Erythroblast (primary cell): ENCODE measurements around the gene AIPL1.

ENCODE experiments used
- DNase-seq, 2 experiments: peaks; one replicate each; lab custom pipeline; 2025; lab: John Stamatoyannopoulos, UW
- GATA1 ChIP-seq: IDR thresholded peaks from 2 replicates; pipeline ENCODE4 v1.6.1; 2011; ENCODE audit warnings: low read depth, mild to moderate bottlenecking, control low read depth, low read length, moderate library complexity
- POLR2A ChIP-seq: IDR thresholded peaks from 2 replicates; pipeline ENCODE4 v1.6.1; 2011; ENCODE audit warnings: mild to moderate bottlenecking, low read length

AIPL1 gene

DNA sequence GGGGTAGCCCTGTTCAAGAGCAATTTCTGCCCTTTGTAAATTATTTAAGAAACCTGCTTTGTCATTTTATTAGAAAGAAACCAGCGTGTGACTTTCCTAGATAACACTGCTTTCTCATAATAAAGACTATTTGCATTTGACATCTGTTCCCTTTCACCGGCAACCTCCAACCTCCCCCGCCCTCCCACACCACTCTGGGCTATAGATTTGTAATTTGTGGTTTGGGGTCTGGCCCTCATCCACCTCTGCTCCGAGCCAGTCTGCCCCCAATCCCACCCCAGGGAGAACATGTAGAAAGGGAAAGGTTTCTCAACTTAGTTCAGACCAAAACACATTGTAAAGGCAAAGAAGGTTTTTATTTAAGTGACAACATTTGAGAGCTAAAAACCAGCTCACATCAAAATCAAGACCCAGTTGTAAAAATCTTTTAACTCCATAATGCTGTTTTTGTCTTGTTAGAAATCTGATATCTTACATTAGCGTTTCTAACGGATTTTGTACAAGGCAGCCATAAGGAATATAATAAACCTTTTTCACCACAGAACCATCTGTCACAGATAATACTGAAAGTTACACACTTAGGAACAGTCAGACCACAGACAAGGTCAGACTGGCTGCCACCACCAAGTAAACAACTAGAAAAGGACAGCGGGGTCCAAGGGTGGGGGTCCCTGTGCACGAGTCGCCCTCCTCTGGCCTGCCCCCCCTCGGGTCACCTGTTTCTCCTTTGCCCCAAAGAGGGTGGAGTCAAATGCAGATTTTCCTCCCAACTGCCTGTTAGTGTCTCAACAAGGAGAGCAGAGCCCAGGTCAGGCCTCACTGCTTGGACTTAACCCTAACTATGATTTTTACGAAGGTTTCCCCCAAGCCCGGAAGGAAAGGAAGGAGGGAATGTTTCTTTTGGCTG, 16.3 kb upstream of the AIPL1 start:
- DNase-seq: peak; percentile 33 to 44
- TF ChIP-seq POLR2A (no peak), GATA1 (no peak)

DNA sequence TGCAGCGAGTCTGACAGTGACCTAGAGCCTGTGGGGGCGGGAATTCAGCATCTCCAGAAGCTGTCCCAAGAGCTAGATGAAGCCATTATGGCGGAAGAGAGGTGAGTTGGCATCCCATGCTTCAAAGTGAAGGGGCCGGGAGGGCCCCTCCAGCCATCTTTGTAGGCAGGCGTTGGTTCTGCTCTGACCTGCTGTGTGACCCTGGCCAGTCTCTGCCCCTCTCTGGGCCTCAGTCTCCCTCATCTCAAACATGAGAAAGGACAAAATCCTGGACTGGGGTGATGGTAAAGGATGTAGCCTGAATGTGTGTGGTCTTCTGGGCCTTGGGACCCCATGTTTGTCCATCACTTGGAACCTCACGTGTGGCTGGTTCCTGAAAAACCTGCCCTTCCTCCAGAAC, 14.4 kb upstream of the AIPL1 start:
- TF ChIP-seq POLR2A: no peak
- no peak for DNase-seq

DNA sequence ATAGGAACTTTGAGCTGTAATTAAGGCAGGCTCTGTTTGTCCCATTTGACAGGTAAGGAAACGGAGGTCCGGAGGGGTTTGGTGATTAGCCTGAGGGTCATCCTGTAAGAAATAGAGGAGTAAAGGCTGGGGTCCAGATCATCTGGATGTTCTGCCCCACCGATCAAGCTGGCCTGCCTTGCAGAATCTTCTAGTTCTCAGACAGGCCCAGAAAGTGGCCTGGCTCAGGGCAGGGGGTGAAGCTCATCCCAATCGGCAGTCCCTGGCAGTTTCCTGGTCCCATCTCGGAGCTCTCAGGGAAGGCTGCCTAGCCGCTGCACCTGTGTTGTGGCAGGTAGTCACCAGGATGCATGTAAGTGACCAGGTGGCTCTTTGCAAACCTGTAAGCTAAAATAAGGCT, 13.6 kb upstream of the AIPL1 start:
- no peak for TF ChIP-seq POLR2A
- no peak for TF ChIP-seq GATA1
- DNase-seq: no peak

DNA sequence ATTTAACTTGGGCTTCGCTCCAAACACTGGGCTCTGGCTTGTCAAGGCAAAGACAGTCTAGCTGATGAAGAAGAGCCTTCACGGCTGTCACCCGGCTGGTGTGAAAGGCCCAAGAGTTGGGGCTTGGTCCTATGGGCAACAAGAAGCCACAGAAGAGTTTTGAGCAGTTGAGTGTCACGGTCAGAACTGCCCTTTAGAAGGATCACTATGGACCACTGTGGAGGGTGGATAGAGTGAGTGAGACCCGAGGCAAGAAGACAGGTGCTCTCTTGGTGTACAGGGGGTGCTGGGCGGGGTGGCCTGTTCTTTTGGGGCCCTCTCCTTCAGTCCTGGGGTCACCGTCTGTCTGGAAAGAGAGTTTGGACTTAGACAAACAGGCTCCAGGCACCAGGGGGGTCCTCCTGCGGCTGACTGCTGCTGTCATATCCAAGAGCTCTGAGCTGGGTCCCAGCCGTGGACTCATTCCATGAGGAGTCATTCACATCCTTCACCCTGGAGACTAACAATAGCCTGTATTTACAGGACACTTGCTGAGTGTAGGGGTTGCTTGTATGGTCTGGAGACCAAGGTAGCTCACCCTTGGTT, 11.7 kb upstream of the AIPL1 start:
- DNase-seq: no peak
- TF ChIP-seq POLR2A: no peak
- TF ChIP-seq GATA1: no peak

DNA sequence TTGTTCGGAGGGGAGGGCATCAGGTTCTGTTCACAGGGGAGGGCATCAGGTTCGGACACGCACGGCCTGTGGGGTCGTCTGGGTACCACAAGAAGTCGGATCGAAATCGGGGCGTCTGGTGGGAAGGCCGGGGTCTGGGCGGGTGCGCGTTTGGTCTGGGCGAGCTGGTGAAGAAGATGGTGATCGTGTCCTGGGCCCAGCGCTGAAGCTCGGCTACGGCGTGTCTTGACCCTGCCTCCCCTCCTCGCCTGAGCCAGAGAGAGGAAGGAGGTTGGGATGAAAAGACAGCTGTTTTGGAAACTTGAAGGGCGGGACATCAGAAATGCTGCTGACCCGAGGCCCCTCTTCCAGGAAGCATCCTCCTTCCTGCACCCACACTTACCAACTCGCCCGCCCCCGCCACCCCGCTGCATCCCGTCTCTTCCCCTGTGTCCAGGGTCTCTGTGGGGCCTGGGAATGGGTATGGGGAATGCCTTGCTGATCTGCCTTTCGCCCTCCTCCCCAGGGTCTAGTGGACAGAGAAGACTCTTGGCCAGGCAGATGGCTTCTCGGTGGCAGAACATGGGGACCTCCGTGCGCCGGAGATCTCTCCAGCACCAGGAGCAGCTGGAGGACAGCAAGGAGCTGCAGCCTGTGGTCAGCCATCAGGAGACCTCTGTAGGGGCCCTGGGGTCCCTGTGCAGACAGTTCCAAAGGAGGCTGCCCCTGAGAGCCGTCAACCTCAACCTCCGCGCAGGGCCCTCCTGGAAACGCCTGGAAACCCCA, 9.8 kb upstream of the AIPL1 start:
- no peak for DNase-seq

DNA sequence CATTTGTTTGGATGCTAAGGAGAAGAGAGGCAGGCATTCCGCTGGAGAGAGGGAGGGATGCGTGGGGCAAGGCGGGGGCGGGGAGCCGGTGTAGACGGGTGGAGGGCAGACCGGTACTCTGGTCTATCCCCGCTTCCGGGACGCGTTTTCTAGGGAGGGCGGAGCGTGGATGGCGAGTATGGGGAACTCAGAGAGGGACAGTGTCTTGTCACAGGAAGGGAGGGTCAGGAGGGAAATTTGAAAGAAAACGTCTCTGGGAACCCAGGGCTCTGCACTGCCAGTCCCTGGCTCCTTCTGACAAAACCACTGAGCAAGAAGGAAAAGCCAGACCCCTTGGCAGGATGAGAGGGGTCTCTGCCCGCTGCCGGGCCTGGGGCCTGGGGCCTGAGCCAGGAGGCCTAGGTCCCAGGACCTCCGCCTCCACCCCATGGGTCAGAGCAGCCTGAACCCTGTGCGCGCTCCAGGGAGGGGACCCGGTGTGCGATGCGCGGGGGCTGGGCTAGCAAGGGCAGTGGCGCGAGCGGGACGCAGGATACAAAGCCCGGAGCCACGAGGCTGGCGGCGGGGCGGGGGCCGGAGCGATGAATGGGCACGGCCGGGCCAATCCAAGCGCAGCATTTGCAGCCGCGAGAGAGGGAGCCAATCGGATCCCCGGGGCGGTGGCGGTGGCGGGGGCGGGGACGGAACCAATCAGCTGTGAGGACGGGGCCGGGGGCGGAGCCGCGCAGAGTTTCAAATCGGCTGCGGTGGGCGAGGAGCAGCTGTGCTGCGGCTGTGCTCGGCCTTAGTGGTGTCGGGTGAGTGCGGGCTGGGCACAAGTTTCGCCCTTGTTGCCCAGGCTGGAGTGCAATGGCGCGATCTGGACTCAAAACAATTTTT, 9.0 kb upstream of the AIPL1 start, which contains the start of gene PIMREG:
PIMREG (plus strand) TSS at position 764 of the 879 bp plus-strand sequence. CDS start 656 bp downstream, outside the sequence.
- TF ChIP-seq GATA1 (no peak), POLR2A (no peak)
- DNase-seq: peak; percentile 92 to 94

More for the DNA sequence above, 9.8 kb upstream of the AIPL1 start:
- TF ChIP-seq POLR2A (no peak), GATA1 (no peak)

DNA sequence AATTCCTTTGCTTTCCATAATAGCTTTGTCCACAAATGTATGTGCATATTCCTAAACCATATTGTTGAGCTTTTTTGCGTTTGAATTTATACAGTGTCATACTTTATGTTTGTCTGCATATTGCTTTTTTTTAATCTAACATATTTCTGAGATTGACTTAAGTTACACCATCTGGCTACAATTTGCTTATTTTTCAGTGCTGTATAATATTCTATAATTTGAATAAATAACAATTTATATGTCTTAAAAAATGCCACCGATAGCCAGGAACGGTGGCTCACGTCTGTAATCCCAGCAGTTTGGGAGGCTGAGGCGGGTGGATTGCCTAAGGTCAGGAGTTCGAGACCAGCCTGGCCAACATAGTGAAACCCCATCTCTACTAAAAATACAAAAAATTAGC, 7.9 kb upstream of the AIPL1 start:
- TF ChIP-seq GATA1: no peak
- no peak for DNase-seq

DNA sequence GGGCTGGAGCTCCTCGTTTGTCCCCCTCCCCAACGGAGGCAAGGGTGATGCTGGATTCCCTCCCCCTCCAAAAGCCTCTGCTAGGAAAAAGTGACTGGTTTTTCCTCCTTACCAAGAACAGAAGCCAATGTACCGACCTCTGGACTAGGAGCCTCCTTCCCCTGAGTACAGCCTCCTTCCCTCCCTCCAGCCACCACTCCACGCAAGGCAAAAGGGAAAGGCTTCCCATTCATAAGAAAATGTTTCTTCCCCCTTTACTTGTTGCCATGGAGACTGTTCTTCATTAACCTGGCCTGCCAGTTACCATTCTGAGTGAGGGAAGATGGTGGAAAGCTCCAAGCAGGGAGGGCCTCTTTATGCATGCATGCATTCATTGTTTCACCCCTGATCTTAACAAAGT, 5.0 kb upstream of the AIPL1 start:
- DNase-seq: no peak
- TF ChIP-seq POLR2A (no peak), GATA1 (no peak)

DNA sequence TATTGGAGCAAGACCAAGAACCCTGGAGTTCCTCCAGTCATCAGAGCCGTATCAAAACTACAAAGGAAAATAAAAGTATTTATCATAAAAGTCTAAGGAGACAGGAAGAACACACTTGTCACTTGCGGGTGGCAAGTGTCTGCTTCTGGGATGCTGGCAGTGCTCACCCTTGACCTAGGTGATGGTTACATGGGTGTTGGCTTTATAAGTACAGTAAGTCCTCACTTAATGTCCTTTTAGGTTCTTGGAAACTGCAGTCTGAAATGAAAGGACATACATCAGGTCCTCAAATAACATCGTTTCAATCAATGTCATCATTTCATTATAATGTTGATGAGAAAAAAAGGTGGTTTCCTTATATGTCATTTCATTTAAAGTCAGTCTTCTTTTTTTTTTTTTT, 3.0 kb upstream of the AIPL1 start:
- no peak for TF ChIP-seq GATA1
- no peak for TF ChIP-seq POLR2A

DNA sequence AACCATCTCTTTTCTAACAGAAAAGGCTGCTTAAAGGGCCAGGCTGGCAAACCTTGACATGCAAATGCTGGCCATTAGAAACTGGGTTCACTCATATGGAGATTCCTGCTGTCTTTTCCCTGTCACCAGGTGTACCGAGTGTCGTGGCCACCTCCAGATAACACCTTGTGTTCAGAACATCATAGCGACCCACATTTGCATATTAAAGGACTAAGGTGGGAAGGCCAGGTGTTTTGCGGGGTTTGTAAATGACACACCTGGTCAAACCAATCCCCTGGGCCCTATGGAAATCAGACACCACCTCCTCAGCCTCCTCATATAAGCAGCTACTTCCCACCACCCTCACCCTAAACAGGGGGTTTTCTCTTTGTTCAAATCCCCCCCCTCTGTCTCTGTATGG, 2.5 kb upstream of the AIPL1 start:
- TF ChIP-seq GATA1: no peak
- TF ChIP-seq POLR2A: no peak
- DNase-seq: no peak

More for the DNA sequence above, 3.0 kb upstream of the AIPL1 start:
- no peak for DNase-seq

DNA sequence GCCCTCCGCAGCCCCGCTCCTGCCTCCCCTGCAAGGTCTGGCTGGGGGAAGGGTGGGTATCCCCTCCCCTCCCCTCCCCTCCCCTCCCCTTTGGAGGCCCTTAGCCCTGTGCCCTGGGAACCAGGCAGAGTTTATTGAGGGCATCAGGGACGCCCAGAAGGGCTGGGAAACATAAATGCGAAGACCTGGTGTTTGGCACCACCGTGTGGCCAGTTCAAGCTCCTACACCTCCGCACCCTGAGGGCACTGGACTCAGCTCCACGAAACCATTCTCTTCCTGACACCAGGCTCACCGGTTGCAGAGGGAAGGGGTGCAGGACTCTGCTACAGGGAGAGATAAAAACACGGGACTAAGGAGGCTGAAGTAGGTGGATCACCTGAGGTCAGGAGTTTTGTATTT, 1.0 kb upstream of the AIPL1 start:
- TF ChIP-seq GATA1 (no peak), POLR2A (no peak)
- DNase-seq: peak; percentile 50 to 74

DNA sequence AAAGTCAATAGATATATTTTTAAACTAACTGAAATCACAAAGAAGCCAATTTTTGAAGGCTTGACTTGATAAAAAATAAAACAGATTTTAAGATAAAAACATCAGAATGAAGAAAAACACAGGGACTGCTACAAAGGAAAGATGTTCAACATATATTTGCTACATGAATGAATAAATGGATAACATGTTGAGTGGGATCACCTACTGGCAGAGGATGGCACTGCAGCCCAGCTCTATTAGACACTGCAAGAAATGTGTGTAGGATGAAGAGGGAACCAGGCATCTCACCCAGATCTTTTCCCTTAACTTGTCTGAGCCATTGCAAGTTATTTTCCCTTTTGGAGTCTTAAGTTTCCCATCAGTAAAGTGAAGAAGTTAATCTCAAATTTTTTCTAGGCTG, 4.2 kb downstream of the AIPL1 start:
- peak; percentile 7 to 11 for DNase-seq
- no peak for TF ChIP-seq POLR2A
- TF ChIP-seq GATA1: no peak

DNA sequence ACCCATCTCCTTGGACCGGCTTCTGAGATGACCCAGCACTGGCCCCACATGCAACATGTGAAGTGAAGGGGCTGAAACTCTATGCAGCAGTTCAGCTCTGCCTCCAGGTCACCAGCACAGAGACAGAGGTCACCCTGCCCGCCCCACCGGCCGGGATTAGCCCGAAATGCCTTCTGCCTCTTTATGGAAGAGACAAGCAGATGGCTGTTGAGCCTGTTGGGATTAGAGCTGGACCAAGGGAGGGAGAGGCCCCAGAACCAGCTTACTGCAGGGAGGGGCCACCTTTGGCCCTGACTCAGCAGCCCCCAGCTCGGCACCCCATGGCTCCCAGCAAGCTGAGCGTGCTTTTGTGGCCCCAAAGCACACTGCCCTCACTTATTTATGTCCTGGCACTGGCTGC, 5.7 kb downstream of the AIPL1 start:
- DNase-seq: no peak
- TF ChIP-seq POLR2A (no peak), GATA1 (no peak)
